ENCODE measurements around the gene ISLR2.

Gene ISLR2

GRCh38 chr15:74129586-74130154, 716 bp upstream of the ISLR2 start:
- DNase-seq (ENCODE audit: low spot score) = no peak

GRCh38 chr15:74130849-74131627, 652 bp downstream of the ISLR2 start:
- no peak for TF ChIP-seq CTCF (IDR thresholded peaks at IDR 0.05; ENCODE audit: borderline replicate concordance, control extremely low read depth, extremely low read depth, insufficient read depth, missing control alignments)
- DNase-seq (ENCODE audit: low spot score) = no peak
- in situ Hi-C loops (cut with MboI; ENCODE audit: low sequenced_read_pairs, unreplicated experiment) = no loop called here

More at GRCh38 chr15:74129586-74130154, 716 bp upstream of the ISLR2 start:
- no peak for TF ChIP-seq CTCF (IDR thresholded peaks at IDR 0.05; ENCODE audit: borderline replicate concordance, control extremely low read depth, extremely low read depth, insufficient read depth, missing control alignments)
- in situ Hi-C loops (cut with MboI; ENCODE audit: low sequenced_read_pairs, unreplicated experiment) = loop anchor here (5.0 kb wide), 1 partner anchor 178 kb away; no protein-coding TSS in a partner anchor

GRCh38 chr15:74131628-74132413, 1.4 kb downstream of the ISLR2 start:
- no peak for DNase-seq (ENCODE audit: low spot score)
- no peak for TF ChIP-seq CTCF (IDR thresholded peaks at IDR 0.05; ENCODE audit: borderline replicate concordance, control extremely low read depth, extremely low read depth, insufficient read depth, missing control alignments)
- in situ Hi-C loops (cut with MboI; ENCODE audit: low sequenced_read_pairs, unreplicated experiment) = no loop called here

- DNase-seq (ENCODE audit: low spot score) = peak; percentile 62
- in situ Hi-C loops (cut with MboI; ENCODE audit: low sequenced_read_pairs, unreplicated experiment) = no loop called here
These were observed 2.6 kb downstream of the ISLR2 start for GRCh38 chr15:74132681-74133651.

GRCh38 chr15:74133694-74134386, 3.5 kb downstream of the ISLR2 start:
- in situ Hi-C loops (cut with MboI; ENCODE audit: low sequenced_read_pairs, unreplicated experiment) = no loop called here

More at GRCh38 chr15:74132681-74133651, 2.6 kb downstream of the ISLR2 start:
- TF ChIP-seq CTCF (IDR thresholded peaks at IDR 0.05; ENCODE audit: borderline replicate concordance, control extremely low read depth, extremely low read depth, insufficient read depth, missing control alignments) = peak; percentile 36

More at GRCh38 chr15:74133694-74134386, 3.5 kb downstream of the ISLR2 start:
- no peak for TF ChIP-seq CTCF (IDR thresholded peaks at IDR 0.05; ENCODE audit: borderline replicate concordance, control extremely low read depth, extremely low read depth, insufficient read depth, missing control alignments)
- no peak for DNase-seq (ENCODE audit: low spot score)
